ENCODE data around the gene TSKS. TPM values are rescaled to one million over a fixed set of nuclear protein-coding genes. Genes with fewer than 3 reads are reported as not detected.

Gene TSKS
- total RNA-seq, 4 donors from 2014 or later, result 0.73 to 4.2 TPM; not detected in 2

GRCh38 chr19:49744946-49745381 lies 18.1 kb downstream of the TSKS start:
- no peak overlapping the region for H3K27ac ChIP-seq
- ATAC-seq, result no peak
- no peaks in the 10 kb centered on the region for H3K36me3 ChIP-seq
- no peaks in the 10 kb centered on the region for H3K9me3 ChIP-seq
- H3K4me3 ChIP-seq, result no peak overlapping the region
- H3K4me1 ChIP-seq, result no peaks in the 10 kb centered on the region
- peaks cover 10% of the 10 kb centered on the region for H3K27me3 ChIP-seq
- TF ChIP-seq CTCF (IDR thresholded peaks at IDR 0.05) (no peak), POLR2AphosphoS5 (IDR thresholded peaks at IDR 0.05) (no peak), POLR2A (IDR thresholded peaks at IDR 0.05) (no peak), EP300 (IDR thresholded peaks at IDR 0.05) (no peak)
- 81 to 82% methylated on average over 6 of the region's 23 CpGs for WGBS, 2 donors (ENCODE audit: low coverage in 1 of 2)

- Histone ChIP-seq H3K27ac (no peak overlapping the region), H3K27me3 (peaks cover 8% of the 10 kb centered on the region), H3K9me3 (no peaks in the 10 kb centered on the region), H3K4me1 (no peaks in the 10 kb centered on the region), H3K36me3 (no peaks in the 10 kb centered on the region), H3K4me3 (no peak overlapping the region)
- no peak for TF ChIP-seq POLR2A (IDR thresholded peaks at IDR 0.05)
- no peak for TF ChIP-seq CTCF (IDR thresholded peaks at IDR 0.05)
- TF ChIP-seq POLR2AphosphoS5 (IDR thresholded peaks at IDR 0.05), result no peak
- TF ChIP-seq EP300 (IDR thresholded peaks at IDR 0.05), result no peak
- 83 to 86% methylated on average over 5 to 9 of the region's 9 CpGs for WGBS, 2 donors (ENCODE audit: low coverage in 1 of 2)
- ATAC-seq, result no peak
Measured at GRCh38 chr19:49741210-49741844, 21.8 kb downstream of the TSKS start.

GRCh38 chr19:49739933-49740332 lies 23.2 kb downstream of the TSKS start:
- no peaks in the 10 kb centered on the region for H3K27me3 ChIP-seq
- no peak overlapping the region for H3K27ac ChIP-seq
- no peak overlapping the region for H3K4me3 ChIP-seq
- ATAC-seq, result no peak
- no peaks in the 10 kb centered on the region for H3K4me1 ChIP-seq
- H3K9me3 ChIP-seq, result no peaks in the 10 kb centered on the region
- TF ChIP-seq CTCF (IDR thresholded peaks at IDR 0.05), result no peak
- TF ChIP-seq POLR2AphosphoS5 (IDR thresholded peaks at IDR 0.05), result no peak
- no peak for TF ChIP-seq POLR2A (IDR thresholded peaks at IDR 0.05)
- no peak for TF ChIP-seq EP300 (IDR thresholded peaks at IDR 0.05)
- no peaks in the 10 kb centered on the region for H3K36me3 ChIP-seq
- 100% methylated on average over 1 of the region's 10 CpGs; no CpG with 5 or more reads in 1 of the 2 donors for WGBS, 2 donors (ENCODE audit: low coverage in 1 of 2)

GRCh38 chr19:49739098-49739497 lies 24.0 kb downstream of the TSKS start:
- no peaks in the 10 kb centered on the region for H3K27me3 ChIP-seq
- no peak overlapping the region for H3K27ac ChIP-seq
- 50 to 75% methylated on average over 1 of the region's 1 CpG for WGBS, 2 donors (ENCODE audit: low coverage in 1 of 2)
- TF ChIP-seq POLR2AphosphoS5 (IDR thresholded peaks at IDR 0.05) (no peak), POLR2A (IDR thresholded peaks at IDR 0.05) (no peak), EP300 (IDR thresholded peaks at IDR 0.05) (no peak)
- H3K36me3 ChIP-seq, result no peaks in the 10 kb centered on the region
- no peak overlapping the region for H3K4me3 ChIP-seq
- no peak for ATAC-seq
- H3K9me3 ChIP-seq, result no peaks in the 10 kb centered on the region
- no peaks in the 10 kb centered on the region for H3K4me1 ChIP-seq

- Histone ChIP-seq H3K36me3 (no peaks in the 10 kb centered on the region), H3K27ac (no peak overlapping the region), H3K9me3 (no peaks in the 10 kb centered on the region), H3K4me1 (no peaks in the 10 kb centered on the region), H3K4me3 (no peak overlapping the region), H3K27me3 (no peaks in the 10 kb centered on the region)
- ATAC-seq, result no peak
- 65 to 85% methylated on average over 2 to 3 of the region's 4 CpGs for WGBS, 2 donors (ENCODE audit: low coverage in 1 of 2)
- no peak for TF ChIP-seq CTCF (IDR thresholded peaks at IDR 0.05)
- TF ChIP-seq EP300 (IDR thresholded peaks at IDR 0.05), result no peak
- no peak for TF ChIP-seq POLR2AphosphoS5 (IDR thresholded peaks at IDR 0.05)
- no peak for TF ChIP-seq POLR2A (IDR thresholded peaks at IDR 0.05)
Measured at GRCh38 chr19:49738268-49738667, 24.8 kb downstream of the TSKS start.
